Transverse colon (tissue), 4 donors: Measurements from ENCODE around the gene LRRC8D. TPM values are rescaled to one million over a fixed set of nuclear protein-coding genes. Genes with fewer than 3 reads are reported as not detected.

Experiments
- DNase-seq: peaks from one replicate; pipeline ENCODE4 v3.0.0-alpha.2; 2019
- H3K27ac ChIP-seq, 4 donors: fragments of 200-600 bp; sonication (generic); 2 replicates each; pipeline ENCODE4 v1.5.1; 2016 to 2018; ENCODE audit warnings: inconsistent platforms in 4 of 4
- H3K27me3 ChIP-seq: fragments of 200-600 bp; sonication (generic); 2 replicates; pipeline ENCODE4 v1.5.1; 2017; ENCODE audit warnings: inconsistent platforms
- H3K36me3 ChIP-seq, 4 donors: fragments of 200-600 bp; sonication (generic); 2 replicates each; pipeline ENCODE4 v1.5.1; 2017 to 2019; ENCODE audit warnings: inconsistent platforms in 4 of 4
- H3K4me1 ChIP-seq, 4 donors: fragments of 200-600 bp; sonication (generic); 2 replicates each; pipeline ENCODE4 v1.5.1; 2017 to 2020; ENCODE audit warnings: inconsistent platforms in 4 of 4
- H3K4me3 ChIP-seq, 4 donors: fragments of 200-600 bp; sonication (generic); 1 replicate in 1 of 4; 2 replicates in 3 of 4; pipeline versions ENCODE4 v1.5.1 to v1.6.1; 2017 to 2019; ENCODE audit warnings: inconsistent platforms in 4 of 4
- H3K9me3 ChIP-seq, 2 donors: fragments of 200-600 bp; sonication (generic); 2 replicates each; pipeline ENCODE4 v1.5.1; 2017 to 2019; ENCODE audit warnings: inconsistent platforms in 2 of 2
- EP300 ChIP-seq: sonication (generic); formaldehyde crosslinking; IDR thresholded peaks from one replicate; pipeline ENCODE4 v1.6.1; 2017; ENCODE audit warnings: antibody characterized with exemption, low read depth
- POLR2A ChIP-seq: fragments of 450-650 bp; IDR thresholded peaks from one replicate; pipeline ENCODE4 v1.6.1; 2016; ENCODE audit warnings: antibody characterized with exemption, mild to moderate bottlenecking, moderate library complexity
- POLR2AphosphoS5 ChIP-seq, 3 donors: sonication (generic); formaldehyde crosslinking; IDR thresholded peaks; one replicate each; pipeline ENCODE4 v1.6.1; 2016; ENCODE audit warnings: antibody characterized with exemption in 3 of 3
- WGBS, 2 donors: methylation state at CpG; one replicate each; pipeline ENCODE4 v1.1.5; 2018; ENCODE audit warnings: low coverage in 1 of 2; 5-methylcytosine and 5-hydroxymethylcytosine counted together
- in situ Hi-C, 4 donors: fragments of 200-750 bp; cut with MboI; loops; one replicate each; pipeline versions ENCODE4 v1.15.0 to v1.15.1; 2017; ENCODE audit warnings: low sequenced_read_pairs in 3 of 4, low pct_ligation_motif_present in 1 of 4, low pct_unique_long_range_greater_than_20kb in 1 of 4
- intact Hi-C: fragments of 100-400 bp; cut with DNase I; formaldehyde crosslinking; loops from one replicate; pipeline ENCODE4 v1.15.1; 2023; ENCODE audit warnings: low total_unique reads
- total RNA-seq, 4 donors: library from RNA; depleted of rRNA; stranded (reverse); fragments of >200 nt; gene quantifications; one replicate each; pipeline ENCODE4 v1.1.0, GENCODE V29; 2016
- TF ChIP-seq, protein P1 (sequence below), 5 experiments: fragments of 200-600 bp in 3 of 5; fragments of 450-650 bp in 2 of 5; sonication (generic) in 3 of 5; IDR thresholded peaks; 1 replicate in 2 of 5; 2 replicates in 3 of 5; pipeline ENCODE4 v1.5.1; 2016 to 2017; ENCODE audit warnings: antibody characterized with exemption in 5 of 5, inconsistent platforms in 3 of 5, mild to moderate bottlenecking in 2 of 5, moderate library complexity in 1 of 5

Gene LRRC8D
- total RNA-seq, 4 donors from 2014 or later = 8.2 to 81.5 (median 52.4) TPM

DNA sequence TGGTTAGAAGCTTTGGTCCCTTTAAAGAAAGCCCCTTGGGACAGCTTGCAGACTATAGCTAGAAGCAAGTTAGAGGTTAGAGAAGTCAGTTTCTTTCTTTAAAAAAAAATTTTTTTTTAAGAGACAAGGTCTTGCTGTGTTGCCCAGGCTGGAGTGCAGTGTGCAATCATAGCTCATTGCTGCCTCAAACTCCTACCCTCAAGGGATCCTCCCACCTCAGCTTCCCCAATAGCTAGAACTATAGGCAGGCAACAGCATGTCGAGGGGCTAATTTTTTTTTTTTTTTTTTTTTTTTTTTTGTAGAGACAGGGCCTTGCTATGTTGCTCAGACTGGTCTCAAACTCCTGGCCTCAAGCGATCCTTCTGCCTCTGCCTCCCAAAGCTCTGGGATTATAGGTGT is 129.9 kb downstream of the LRRC8D start:
- intact Hi-C loops = no loop called here
- peak overlapping the region; percentile 36 to 56 (median 52) for H3K27ac ChIP-seq
- no peak for TF ChIP-seq POLR2AphosphoS5 (IDR thresholded peaks at IDR 0.05)
- TF ChIP-seq POLR2A = no peak
- TF ChIP-seq EP300 = no peak
- TF ChIP-seq, protein P1, sequence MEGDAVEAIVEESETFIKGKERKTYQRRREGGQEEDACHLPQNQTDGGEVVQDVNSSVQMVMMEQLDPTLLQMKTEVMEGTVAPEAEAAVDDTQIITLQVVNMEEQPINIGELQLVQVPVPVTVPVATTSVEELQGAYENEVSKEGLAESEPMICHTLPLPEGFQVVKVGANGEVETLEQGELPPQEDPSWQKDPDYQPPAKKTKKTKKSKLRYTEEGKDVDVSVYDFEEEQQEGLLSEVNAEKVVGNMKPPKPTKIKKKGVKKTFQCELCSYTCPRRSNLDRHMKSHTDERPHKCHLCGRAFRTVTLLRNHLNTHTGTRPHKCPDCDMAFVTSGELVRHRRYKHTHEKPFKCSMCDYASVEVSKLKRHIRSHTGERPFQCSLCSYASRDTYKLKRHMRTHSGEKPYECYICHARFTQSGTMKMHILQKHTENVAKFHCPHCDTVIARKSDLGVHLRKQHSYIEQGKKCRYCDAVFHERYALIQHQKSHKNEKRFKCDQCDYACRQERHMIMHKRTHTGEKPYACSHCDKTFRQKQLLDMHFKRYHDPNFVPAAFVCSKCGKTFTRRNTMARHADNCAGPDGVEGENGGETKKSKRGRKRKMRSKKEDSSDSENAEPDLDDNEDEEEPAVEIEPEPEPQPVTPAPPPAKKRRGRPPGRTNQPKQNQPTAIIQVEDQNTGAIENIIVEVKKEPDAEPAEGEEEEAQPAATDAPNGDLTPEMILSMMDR (IDR thresholded peaks at IDR 0.05) = no peak
- in situ Hi-C loops = no loop called here
- no peaks in the 10 kb centered on the region for H3K27me3 ChIP-seq
- no peak overlapping the region for H3K4me3 ChIP-seq
- no peaks in the 10 kb centered on the region for H3K36me3 ChIP-seq
- peaks cover 0 to 34% (median 10%) of the 10 kb centered on the region in 4 donors for H3K4me1 ChIP-seq
- WGBS, 2 donors = 91 to 100% methylated on average over 1 to 2 of the region's 2 CpGs
- no peaks in the 10 kb centered on the region for H3K9me3 ChIP-seq
- no peak for DNase-seq

DNA sequence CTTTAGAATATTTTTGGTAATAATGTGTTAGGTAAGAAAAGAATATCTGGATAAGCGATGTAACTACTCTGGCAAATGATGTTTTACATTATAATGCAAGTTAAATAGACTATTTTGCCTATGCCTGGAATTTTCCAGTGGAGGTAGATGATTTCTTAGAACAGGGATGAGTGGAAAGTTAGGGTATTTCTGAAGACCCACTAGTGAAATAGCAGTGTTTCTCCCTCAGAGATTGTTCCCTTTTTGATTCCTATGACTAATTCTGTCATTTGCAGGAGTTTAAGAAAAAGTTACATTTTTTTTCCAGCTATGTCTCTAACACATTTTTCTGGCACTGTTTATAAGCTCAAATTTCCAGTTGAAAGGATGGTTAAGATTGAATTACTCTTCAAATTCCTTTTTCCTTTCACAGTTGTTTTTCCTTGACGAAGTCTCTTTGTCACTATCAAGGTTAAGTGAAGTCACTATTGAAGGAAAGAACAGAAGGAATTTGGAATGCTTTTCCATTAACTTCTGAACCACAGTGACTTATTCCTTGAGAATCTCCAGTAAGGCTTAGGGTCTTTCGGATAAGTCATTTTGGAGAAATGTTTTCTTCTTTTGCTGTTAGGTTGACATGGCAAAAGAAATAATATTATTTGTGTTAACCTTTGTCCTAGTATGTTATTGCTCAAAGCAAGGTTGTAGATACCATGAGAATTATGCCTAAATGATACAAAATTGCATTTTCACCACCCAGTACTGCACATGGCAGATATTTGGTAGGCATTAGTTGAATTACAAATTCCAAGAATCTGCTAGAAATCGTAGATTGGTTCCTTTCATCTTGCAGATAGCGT is 131.2 kb downstream of the LRRC8D start:
- Histone ChIP-seq H3K4me1 (peaks cover 0 to 36% (median 10%) of the 10 kb centered on the region in 4 donors), H3K27me3 (no peaks in the 10 kb centered on the region), H3K27ac (no peak overlapping the region), H3K36me3 (no peaks in the 10 kb centered on the region), H3K9me3 (no peaks in the 10 kb centered on the region), H3K4me3 (no peak overlapping the region)
- intact Hi-C loops (no loop called here), in situ Hi-C loops (no loop called here)
- 94 to 95% methylated on average over 5 of the region's 5 CpGs for WGBS, 2 donors
- TF ChIP-seq POLR2AphosphoS5 (IDR thresholded peaks at IDR 0.05) (no peak), EP300 (no peak), POLR2A (no peak)
- TF ChIP-seq, protein P1 (IDR thresholded peaks at IDR 0.05) = no peak
- DNase-seq = no peak

DNA sequence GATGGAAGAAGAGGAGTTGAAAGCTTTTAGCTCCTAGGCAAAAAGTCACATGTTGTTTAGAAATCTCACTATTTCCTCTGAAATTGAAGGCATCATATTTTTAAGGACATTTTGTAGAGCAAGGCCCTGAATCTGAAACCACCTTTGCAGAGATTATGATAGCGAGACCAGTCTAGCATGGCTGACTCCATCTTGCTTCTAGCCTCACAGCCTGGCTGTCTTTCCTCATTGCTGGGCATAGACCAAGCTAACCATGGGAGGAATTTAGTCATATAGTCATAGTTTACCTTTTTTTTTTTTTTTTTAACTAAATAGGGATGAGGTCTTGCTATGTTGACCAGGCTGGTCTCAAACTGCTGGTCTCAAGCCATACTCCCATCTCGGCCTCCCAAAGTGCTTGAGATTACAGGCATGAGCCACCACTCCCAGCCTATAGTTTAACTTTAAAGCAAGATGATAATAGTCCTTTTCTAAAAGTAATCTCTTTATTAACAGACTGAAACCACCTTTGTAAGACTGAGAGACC is 131.8 kb downstream of the LRRC8D start:
- no peaks in the 10 kb centered on the region for H3K9me3 ChIP-seq

DNA sequence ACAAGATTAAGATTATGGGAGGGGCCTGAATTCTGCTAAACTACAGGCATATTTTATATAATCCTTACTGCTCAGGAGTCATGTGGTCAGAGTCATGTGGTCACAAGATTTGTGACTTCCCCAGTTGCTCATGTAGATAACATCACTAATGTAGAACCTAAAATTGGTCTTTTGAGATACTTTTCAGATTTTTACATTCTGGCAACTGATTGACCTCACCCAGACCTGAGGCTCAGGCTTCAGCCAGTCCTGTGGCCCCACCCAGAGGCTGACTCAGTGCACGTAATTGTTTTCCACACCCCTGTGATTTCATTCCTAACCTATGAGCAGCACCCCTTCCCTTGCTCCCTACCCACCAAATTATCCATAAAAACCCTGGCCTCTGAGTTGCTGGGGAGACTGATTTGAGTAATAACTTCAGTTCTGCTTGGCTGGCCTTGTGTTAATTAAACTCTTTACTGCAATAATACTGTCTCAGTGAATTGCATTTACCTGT is 132.3 kb downstream of the LRRC8D start:
- H3K27ac ChIP-seq = peak overlapping the region; percentile 33 to 67 (median 52)
- intact Hi-C loops (no loop called here), in situ Hi-C loops (no loop called here)
- peaks cover 0 to 39% (median 10%) of the 10 kb centered on the region in 4 donors for H3K4me1 ChIP-seq
- no peaks in the 10 kb centered on the region for H3K27me3 ChIP-seq
- no peaks in the 10 kb centered on the region for H3K9me3 ChIP-seq
- WGBS, 2 donors = 26 to 60% methylated on average over 1 of the region's 1 CpG
- H3K4me3 ChIP-seq = no peak overlapping the region
- TF ChIP-seq POLR2A = no peak
- TF ChIP-seq, protein P1 (IDR thresholded peaks at IDR 0.05) = no peak
- TF ChIP-seq POLR2AphosphoS5 (IDR thresholded peaks at IDR 0.05) = no peak
- no peak for TF ChIP-seq EP300
- H3K36me3 ChIP-seq = no peaks in the 10 kb centered on the region
- DNase-seq = peak; percentile 82

More for the DNA sequence above, 131.8 kb downstream of the LRRC8D start:
- peaks cover 0 to 39% (median 10%) of the 10 kb centered on the region in 4 donors for H3K4me1 ChIP-seq
- H3K4me3 ChIP-seq = no peak overlapping the region
- in situ Hi-C loops = no loop called here
- intact Hi-C loops = no loop called here
- peak overlapping the region; percentile 33 to 67 (median 52) for H3K27ac ChIP-seq
- H3K27me3 ChIP-seq = no peaks in the 10 kb centered on the region
- WGBS, 2 donors = 86 to 89% methylated on average over 2 of the region's 2 CpGs
- TF ChIP-seq POLR2AphosphoS5 (IDR thresholded peaks at IDR 0.05) (no peak), EP300 (no peak), POLR2A (no peak)
- TF ChIP-seq, protein P1 (IDR thresholded peaks at IDR 0.05) = no peak
- H3K36me3 ChIP-seq = no peaks in the 10 kb centered on the region
- no peak for DNase-seq
